GM18873 (cell line): Measurements from ENCODE around the gene L3MBTL4.

Source experiments
- ATAC-seq: cut with Tn5 transposase; IDR thresholded peaks from one replicate; pipeline ENCODE4 v1.9.1; 2021; ENCODE audit warnings: mild to moderate bottlenecking, moderate library complexity, moderate number of reproducible peaks; ENCODE audit not compliant: unreplicated experiment, low FRiP score

Gene L3MBTL4

GRCh38 chr18:5944448-5944847 is 470.3 kb downstream of the L3MBTL4 start:
- no peak for ATAC-seq

GRCh38 chr18:5943514-5943913 is 471.2 kb downstream of the L3MBTL4 start:
- no peak for ATAC-seq

GRCh38 chr18:5942591-5942990 is 472.1 kb downstream of the L3MBTL4 start:
- ATAC-seq, result no peak

GRCh38 chr18:5941890-5942289 is 472.8 kb downstream of the L3MBTL4 start:
- ATAC-seq, result no peak

- ATAC-seq, result no peak
Measured at GRCh38 chr18:5939801-5940667, 474.7 kb downstream of the L3MBTL4 start.

- ATAC-seq, result no peak
Measured at GRCh38 chr18:5937795-5938194, 476.9 kb downstream of the L3MBTL4 start.

- no peak for ATAC-seq
Measured at GRCh38 chr18:5937121-5937520, 477.6 kb downstream of the L3MBTL4 start.

- ATAC-seq, result no peak
Measured at GRCh38 chr18:5930789-5931188, 483.9 kb downstream of the L3MBTL4 start.

- ATAC-seq, result no peak
Measured at GRCh38 chr18:5918205-5918858, 496.4 kb downstream of the L3MBTL4 start.

GRCh38 chr18:5914951-5915350 is 499.8 kb downstream of the L3MBTL4 start:
- ATAC-seq, result no peak

GRCh38 chr18:5914016-5914415 is 500.7 kb downstream of the L3MBTL4 start:
- no peak for ATAC-seq

- no peak for ATAC-seq
Measured at GRCh38 chr18:5912566-5912965, 502.1 kb downstream of the L3MBTL4 start.

GRCh38 chr18:5909125-5909524 is 505.6 kb downstream of the L3MBTL4 start:
- ATAC-seq, result no peak
